ENCODE results near the gene CS.
A peak's percentile ranks its signal among the peaks of the same experiment; 100 is the strongest.

Gene CS

DNA sequence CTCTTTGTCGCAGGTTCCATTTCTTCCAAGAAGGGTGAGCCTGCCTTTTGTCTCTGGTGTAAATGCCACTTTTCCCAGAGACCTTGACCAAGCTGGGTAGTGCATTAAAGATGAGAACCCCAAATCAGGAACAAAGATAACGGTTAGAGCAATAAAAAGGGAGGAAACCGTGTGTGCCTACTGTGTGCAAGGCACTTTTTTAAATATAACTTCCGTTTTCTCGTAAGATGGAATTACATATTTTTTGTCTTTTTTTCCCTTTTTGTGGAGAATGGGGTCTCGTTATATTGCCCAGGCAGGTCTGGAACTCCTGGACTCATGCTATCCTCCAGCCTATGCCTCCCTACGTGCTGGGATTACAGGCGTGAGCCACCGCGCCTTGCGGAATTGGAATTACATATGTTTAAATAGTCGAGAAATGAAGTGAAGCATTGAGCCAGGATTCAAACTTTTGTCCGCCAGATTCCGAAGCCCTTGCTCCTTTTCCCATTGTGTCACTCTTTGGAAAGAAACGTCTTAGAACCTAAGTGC, 76.5 kb downstream of the CS start:
- DNase-seq (ENCODE audit: low read depth), result no peak
- TF ChIP-seq MYC (IDR thresholded peaks at IDR 0.05; ENCODE audit: low read depth, low read length), result no peak
- TF ChIP-seq, protein P1, sequence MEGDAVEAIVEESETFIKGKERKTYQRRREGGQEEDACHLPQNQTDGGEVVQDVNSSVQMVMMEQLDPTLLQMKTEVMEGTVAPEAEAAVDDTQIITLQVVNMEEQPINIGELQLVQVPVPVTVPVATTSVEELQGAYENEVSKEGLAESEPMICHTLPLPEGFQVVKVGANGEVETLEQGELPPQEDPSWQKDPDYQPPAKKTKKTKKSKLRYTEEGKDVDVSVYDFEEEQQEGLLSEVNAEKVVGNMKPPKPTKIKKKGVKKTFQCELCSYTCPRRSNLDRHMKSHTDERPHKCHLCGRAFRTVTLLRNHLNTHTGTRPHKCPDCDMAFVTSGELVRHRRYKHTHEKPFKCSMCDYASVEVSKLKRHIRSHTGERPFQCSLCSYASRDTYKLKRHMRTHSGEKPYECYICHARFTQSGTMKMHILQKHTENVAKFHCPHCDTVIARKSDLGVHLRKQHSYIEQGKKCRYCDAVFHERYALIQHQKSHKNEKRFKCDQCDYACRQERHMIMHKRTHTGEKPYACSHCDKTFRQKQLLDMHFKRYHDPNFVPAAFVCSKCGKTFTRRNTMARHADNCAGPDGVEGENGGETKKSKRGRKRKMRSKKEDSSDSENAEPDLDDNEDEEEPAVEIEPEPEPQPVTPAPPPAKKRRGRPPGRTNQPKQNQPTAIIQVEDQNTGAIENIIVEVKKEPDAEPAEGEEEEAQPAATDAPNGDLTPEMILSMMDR (IDR thresholded peaks at IDR 0.05; ENCODE audit: low read depth, low read length), result no peak
- no peak for TF ChIP-seq POLR2A (IDR thresholded peaks at IDR 0.05; ENCODE audit: extremely low read depth, insufficient read length)
- TF ChIP-seq, protein P2, sequence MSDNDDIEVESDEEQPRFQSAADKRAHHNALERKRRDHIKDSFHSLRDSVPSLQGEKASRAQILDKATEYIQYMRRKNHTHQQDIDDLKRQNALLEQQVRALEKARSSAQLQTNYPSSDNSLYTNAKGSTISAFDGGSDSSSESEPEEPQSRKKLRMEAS (IDR thresholded peaks at IDR 0.05; ENCODE audit: low read depth, low read length), result no peak
- peak overlapping the region; percentile 38 for H3K4me3 ChIP-seq (ENCODE audit: low read depth, low read length)

DNA sequence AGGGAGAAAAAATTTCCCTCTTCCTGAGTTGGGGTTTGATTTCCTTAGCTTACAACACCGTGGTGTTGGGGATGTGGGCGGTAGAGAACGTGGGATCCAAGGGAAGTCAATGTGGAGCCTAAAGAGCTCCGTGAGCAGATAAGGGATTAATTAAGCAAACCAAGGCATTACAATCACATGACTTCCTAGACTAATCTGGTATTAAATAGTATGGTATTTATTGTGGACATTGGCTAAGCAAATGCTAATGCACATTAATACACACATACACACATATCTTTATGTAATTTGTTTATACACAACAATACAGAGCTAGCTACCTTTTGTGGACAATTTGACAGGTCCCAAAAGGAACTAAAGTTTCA, 77.6 kb downstream of the CS start:
- DNase-seq (ENCODE audit: low read depth), result no peak
- peak overlapping the region; percentile 85 for H3K4me3 ChIP-seq (ENCODE audit: low read depth, low read length)
- no peak for TF ChIP-seq POLR2A (IDR thresholded peaks at IDR 0.05; ENCODE audit: extremely low read depth, insufficient read length)
- TF ChIP-seq, protein P1 (IDR thresholded peaks at IDR 0.05; ENCODE audit: low read depth, low read length), result no peak
- TF ChIP-seq, protein P2 (IDR thresholded peaks at IDR 0.05; ENCODE audit: low read depth, low read length), result no peak
- TF ChIP-seq MYC (IDR thresholded peaks at IDR 0.05; ENCODE audit: low read depth, low read length), result no peak

DNA sequence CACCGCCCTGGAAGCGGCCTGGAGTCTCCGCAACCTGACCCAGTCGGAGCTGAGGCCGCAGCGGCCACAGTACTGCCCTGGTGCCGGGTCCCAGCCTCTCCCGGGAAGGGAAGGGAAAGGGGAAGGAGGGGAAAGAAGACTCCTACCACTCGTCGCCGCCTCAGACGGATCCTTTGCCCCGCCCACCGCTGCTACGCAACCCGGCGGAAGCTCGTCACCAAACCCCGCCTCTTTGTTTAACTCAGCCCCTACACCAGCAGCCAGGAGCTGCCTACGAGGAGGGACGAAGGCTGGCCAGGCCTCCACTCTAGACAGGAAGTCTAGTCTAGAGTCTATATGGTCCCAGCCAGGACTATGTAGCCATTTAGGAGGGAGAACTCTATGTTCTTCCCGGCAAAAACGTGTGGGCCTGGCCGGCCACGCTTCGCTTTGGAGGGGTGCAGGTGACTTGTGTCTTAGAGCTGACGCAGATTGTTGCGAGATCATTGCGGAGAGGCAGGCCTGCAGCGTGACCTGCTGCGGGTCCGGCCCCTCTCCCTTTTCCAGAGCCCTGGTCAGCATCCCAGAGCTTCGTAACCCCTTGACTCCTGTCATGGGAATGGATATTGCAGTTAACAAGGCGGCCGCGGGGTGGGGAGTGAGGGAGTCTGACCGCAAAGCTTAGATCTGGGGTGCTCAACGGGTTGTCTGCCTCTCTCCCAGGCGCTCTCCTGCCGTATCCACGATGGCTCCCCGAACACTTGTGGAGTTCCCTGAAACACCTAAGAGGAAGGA, 78.2 kb downstream of the CS start, which contains the start of gene RNF41:
Gene RNF41 (minus strand): TSS at position 166 of the 774 bp plus-strand sequence. CDS start 7,875 bp downstream, outside the sequence.
- peak within 1 kb of the TSS; percentile 85 for H3K4me3 ChIP-seq (ENCODE audit: low read depth, low read length)
- peak; percentile 98 for DNase-seq (ENCODE audit: low read depth)
- TF ChIP-seq MYC (IDR thresholded peaks at IDR 0.05; ENCODE audit: low read depth, low read length), result peak; percentile 8; the same call in 1 of the 2 replicates
- TF ChIP-seq POLR2A (IDR thresholded peaks at IDR 0.05; ENCODE audit: extremely low read depth, insufficient read length), result peak; percentile 89
- TF ChIP-seq, protein P2 (IDR thresholded peaks at IDR 0.05; ENCODE audit: low read depth, low read length), result no peak
- TF ChIP-seq, protein P1 (IDR thresholded peaks at IDR 0.05; ENCODE audit: low read depth, low read length), result peak; percentile 7

Measured in NB4 (cell line).